Hematopoietic multipotent progenitor cell treated with erythropoietin and hydrocortisone succinate and interleukin-3 and kit ligand, for 4 days (in vitro differentiated cells): Measurements from ENCODE around the gene WDFY4.

Experiments used
- DNase-seq: peaks from one replicate; pipeline ENCODE4 v3.0.0-alpha.2; 2015

WDFY4 gene

GRCh38 chr10:48796713-48797245 lies 112.1 kb downstream of the WDFY4 start:
- no peak for DNase-seq

- DNase-seq: no peak
Observed at GRCh38 chr10:48797830-48798229, 113.2 kb downstream of the WDFY4 start.

GRCh38 chr10:48798481-48799254 lies 114.0 kb downstream of the WDFY4 start:
- DNase-seq: no peak

GRCh38 chr10:48799341-48800006 lies 114.8 kb downstream of the WDFY4 start:
- DNase-seq: no peak

- peak; percentile 65 for DNase-seq
Observed at GRCh38 chr10:48800007-48800675, 115.5 kb downstream of the WDFY4 start.

GRCh38 chr10:48801001-48801421 lies 116.3 kb downstream of the WDFY4 start:
- DNase-seq: no peak

GRCh38 chr10:48802611-48803071 lies 118.0 kb downstream of the WDFY4 start:
- no peak for DNase-seq

GRCh38 chr10:48803801-48804584 lies 119.3 kb downstream of the WDFY4 start:
- DNase-seq: no peak

GRCh38 chr10:48804740-48805182 lies 120.1 kb downstream of the WDFY4 start:
- DNase-seq: peak; percentile 69

- DNase-seq: no peak
Observed at GRCh38 chr10:48805411-48805810, 120.7 kb downstream of the WDFY4 start.

GRCh38 chr10:48805848-48806247 lies 121.2 kb downstream of the WDFY4 start:
- DNase-seq: no peak

- no peak for DNase-seq
Observed at GRCh38 chr10:48806342-48806741, 121.7 kb downstream of the WDFY4 start.

GRCh38 chr10:48807791-48808470 lies 123.3 kb downstream of the WDFY4 start:
- no peak for DNase-seq

- DNase-seq: no peak
Observed at GRCh38 chr10:48809261-48809660, 124.6 kb downstream of the WDFY4 start.

GRCh38 chr10:48811461-48811860 lies 126.8 kb downstream of the WDFY4 start:
- DNase-seq: no peak

GRCh38 chr10:48811917-48812316 lies 127.2 kb downstream of the WDFY4 start:
- no peak for DNase-seq

GRCh38 chr10:48813291-48813690 lies 128.6 kb downstream of the WDFY4 start:
- DNase-seq: no peak

GRCh38 chr10:48813825-48814224 lies 129.2 kb downstream of the WDFY4 start:
- no peak for DNase-seq

- DNase-seq: no peak
Observed at GRCh38 chr10:48814933-48815332, 130.3 kb downstream of the WDFY4 start.

GRCh38 chr10:48817141-48817540 lies 132.5 kb downstream of the WDFY4 start:
- DNase-seq: no peak

GRCh38 chr10:48818081-48818480 lies 133.4 kb downstream of the WDFY4 start:
- DNase-seq: no peak
